ENCODE measurements around the gene SCAMP1. TPM values are rescaled to one million over a fixed set of nuclear protein-coding genes. Genes with fewer than 3 reads are reported as not detected.

Gene SCAMP1
- total and polyA plus RNA-seq, 2 of the 13 experiments (the other 11 are each of a cell fraction or from before 2014, with no cell fraction given), result 18.2 to 33.7 TPM

GRCh38 chr5:78359831-78360673 lies at the start of gene SCAMP1 (continued):
- TF ChIP-seq, protein P1, sequence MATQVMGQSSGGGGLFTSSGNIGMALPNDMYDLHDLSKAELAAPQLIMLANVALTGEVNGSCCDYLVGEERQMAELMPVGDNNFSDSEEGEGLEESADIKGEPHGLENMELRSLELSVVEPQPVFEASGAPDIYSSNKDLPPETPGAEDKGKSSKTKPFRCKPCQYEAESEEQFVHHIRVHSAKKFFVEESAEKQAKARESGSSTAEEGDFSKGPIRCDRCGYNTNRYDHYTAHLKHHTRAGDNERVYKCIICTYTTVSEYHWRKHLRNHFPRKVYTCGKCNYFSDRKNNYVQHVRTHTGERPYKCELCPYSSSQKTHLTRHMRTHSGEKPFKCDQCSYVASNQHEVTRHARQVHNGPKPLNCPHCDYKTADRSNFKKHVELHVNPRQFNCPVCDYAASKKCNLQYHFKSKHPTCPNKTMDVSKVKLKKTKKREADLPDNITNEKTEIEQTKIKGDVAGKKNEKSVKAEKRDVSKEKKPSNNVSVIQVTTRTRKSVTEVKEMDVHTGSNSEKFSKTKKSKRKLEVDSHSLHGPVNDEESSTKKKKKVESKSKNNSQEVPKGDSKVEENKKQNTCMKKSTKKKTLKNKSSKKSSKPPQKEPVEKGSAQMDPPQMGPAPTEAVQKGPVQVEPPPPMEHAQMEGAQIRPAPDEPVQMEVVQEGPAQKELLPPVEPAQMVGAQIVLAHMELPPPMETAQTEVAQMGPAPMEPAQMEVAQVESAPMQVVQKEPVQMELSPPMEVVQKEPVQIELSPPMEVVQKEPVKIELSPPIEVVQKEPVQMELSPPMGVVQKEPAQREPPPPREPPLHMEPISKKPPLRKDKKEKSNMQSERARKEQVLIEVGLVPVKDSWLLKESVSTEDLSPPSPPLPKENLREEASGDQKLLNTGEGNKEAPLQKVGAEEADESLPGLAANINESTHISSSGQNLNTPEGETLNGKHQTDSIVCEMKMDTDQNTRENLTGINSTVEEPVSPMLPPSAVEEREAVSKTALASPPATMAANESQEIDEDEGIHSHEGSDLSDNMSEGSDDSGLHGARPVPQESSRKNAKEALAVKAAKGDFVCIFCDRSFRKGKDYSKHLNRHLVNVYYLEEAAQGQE (IDR thresholded peaks at IDR 0.05; ENCODE audit: borderline replicate concordance in 1 of 2, low read depth in 1 of 2, low read length in 2 of 2), result peak in 1 of 2 experiments; percentile 28; a peak in 1 of 4 replicates
- peak; percentile 64 for TF ChIP-seq ELF1 (CRISPR knock-in tag; IDR thresholded peaks at IDR 0.05)
- TF ChIP-seq ZNF644 (CRISPR knock-in tag; IDR thresholded peaks at IDR 0.05; ENCODE audit: low read depth), result no peak
- TF ChIP-seq ZNF790 (CRISPR knock-in tag; IDR thresholded peaks at IDR 0.05; ENCODE audit: borderline replicate concordance), result peak; percentile 79; the same call in 1 of the 2 replicates
- TF ChIP-seq ZSCAN12 (CRISPR knock-in tag; IDR thresholded peaks at IDR 0.05), result 0 out of 2 replicates have a peak, but pooled peaks have one; percentile 20
- 0 out of 2 replicates have a peak, but pooled peaks have one; percentile 40 for TF ChIP-seq ZBED4 (CRISPR knock-in tag; IDR thresholded peaks at IDR 0.05; ENCODE audit: borderline replicate concordance)
- peak; percentile 85 for TF ChIP-seq KAT8 (CRISPR knock-in tag; IDR thresholded peaks at IDR 0.05)
- TF ChIP-seq PAX8 (CRISPR knock-in tag; IDR thresholded peaks at IDR 0.05; ENCODE audit: borderline replicate concordance), result no peak; the same call in 1 of the 2 replicates
- TF ChIP-seq AKAP8 (CRISPR knock-in tag; IDR thresholded peaks at IDR 0.05), result 0 out of 2 replicates have a peak, but pooled peaks have one; percentile 23
- peak; percentile 68; the same call in 1 of the 2 replicates for TF ChIP-seq SRY (CRISPR knock-in tag; IDR thresholded peaks at IDR 0.05)
- TF ChIP-seq SP4 (CRISPR knock-in tag; IDR thresholded peaks at IDR 0.05), result peak; percentile 82
- TF ChIP-seq, protein P2, sequence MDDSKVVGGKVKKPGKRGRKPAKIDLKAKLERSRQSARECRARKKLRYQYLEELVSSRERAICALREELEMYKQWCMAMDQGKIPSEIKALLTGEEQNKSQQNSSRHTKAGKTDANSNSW (CRISPR knock-in tag; IDR thresholded peaks at IDR 0.05; ENCODE audit: borderline replicate concordance), result no peak; the same call in 1 of the 2 replicates
- TF ChIP-seq TOPORS (CRISPR knock-in tag; IDR thresholded peaks at IDR 0.05), result 0 out of 2 replicates have a peak, but pooled peaks have one; percentile 48
- TF ChIP-seq PRMT3 (CRISPR knock-in tag; IDR thresholded peaks at IDR 0.05; ENCODE audit: borderline replicate concordance, low read depth), result peak; percentile 69; the same call in 1 of the 2 replicates
- peak; percentile 20 for TF ChIP-seq MED8 (CRISPR knock-in tag; IDR thresholded peaks at IDR 0.05; ENCODE audit: insufficient replicate concordance)
- TF ChIP-seq SNAPC2 (CRISPR knock-in tag; IDR thresholded peaks at IDR 0.05), result peak; percentile 98

Data from HepG2 (cell line).